ENCODE results near the gene CCDC150.
A peak's percentile ranks its signal among the peaks of the same experiment; 100 is the strongest.

Gene CCDC150

DNA sequence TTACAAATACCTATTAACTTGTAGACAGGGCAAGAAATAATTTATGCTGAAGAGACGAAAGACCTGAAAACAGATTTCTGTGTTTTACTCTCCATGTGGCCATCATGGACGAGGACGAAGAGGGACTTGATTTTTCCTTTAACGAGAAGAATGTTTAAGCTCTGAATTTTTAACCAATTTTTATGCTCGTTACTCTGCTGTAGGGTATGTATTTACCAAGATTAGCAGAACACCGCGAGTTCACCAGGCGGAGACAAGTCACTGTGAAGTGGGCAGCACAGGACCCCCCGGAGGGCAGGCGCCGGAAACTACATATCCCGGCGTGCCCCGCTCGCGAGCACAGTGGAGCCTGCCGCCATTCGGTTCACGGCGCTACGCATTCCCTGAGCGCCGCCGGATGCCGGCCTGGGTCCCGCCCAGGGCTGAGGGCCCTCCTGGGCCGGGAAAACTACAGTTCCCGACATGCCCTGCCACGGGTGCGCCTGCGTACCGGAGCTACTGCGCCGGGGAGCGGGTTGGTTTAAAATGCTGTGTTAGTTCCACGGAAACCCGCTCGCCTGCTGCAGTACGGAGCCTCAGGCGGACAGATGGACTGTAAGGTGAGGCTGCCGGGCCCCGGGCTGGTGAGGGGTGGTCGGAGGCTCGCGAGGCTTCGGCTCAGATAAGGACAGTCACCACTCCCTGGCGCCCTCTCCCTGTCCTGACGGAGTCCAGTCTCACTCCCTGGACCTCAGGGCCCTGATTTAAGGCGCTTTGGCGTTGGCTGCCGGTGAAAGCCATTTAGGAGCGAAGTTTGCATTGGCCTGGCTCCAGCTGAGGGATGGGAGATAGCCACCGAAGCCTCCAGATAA lies at the start of gene CCDC150:
TSS of gene CCDC150 (plus strand) at position 536 of the 851 bp plus-strand sequence. CDS start at position 588, 52 bp downstream.
- peak; percentile 94 for DNase-seq

DNA sequence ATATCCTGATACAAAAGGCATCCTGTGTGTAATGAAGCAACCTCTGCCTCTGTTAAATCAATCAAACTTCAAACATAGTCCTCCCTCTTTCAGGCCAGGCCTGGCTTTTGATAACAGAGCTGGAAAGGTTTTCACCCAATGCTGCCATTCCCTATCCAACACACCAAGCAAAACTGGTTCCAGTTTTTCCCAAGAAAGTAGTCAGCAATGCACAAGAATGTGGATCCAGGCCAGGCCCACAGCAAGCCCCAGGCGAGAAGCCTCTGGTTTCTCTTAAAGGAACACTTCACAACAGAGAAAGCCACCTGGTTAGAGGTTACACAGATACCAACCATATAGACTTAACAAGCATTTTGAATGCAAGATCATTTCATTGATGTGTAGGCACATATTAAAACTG lies 49.2 kb upstream of the CCDC150 start:
- DNase-seq, result peak; percentile 44

DNA sequence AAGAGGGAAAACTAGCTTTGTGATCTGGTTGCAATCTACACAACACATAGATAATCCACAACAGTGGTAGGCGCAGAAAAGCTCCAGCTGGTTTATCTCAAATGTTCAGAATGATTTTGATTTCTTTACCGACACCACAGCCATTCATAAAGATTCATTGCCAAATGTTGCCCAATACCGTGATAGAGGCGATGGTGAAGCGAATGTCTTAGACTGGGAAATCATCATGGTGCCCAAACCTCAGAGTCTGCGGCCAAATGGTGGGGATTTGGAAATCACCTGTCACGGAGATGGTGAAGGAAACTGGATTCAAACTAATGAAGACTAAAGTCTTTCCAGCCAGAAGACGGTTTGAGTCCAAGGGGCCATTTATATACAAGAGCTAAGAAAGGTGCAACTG lies 48.5 kb upstream of the CCDC150 start:
- no peak for DNase-seq

DNA sequence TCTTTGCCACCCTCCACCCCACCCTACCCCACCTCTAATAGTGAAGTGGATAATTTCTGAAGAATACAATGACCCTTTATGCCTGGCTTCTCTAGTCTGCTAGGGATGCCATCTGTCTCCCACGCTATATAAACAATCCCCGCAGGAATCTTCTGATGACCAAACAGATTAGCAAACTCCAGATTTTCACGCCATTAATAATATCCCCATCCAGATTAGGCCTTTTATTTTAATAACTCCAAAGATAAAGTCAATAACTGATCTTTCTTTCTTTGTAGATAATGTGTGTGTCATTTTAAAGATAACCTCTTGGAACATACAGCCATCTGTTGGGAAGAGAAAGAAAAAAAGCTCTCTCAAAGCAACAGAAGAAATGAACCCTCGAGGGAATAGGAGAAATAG lies 47.9 kb upstream of the CCDC150 start:
- DNase-seq, result no peak

DNA sequence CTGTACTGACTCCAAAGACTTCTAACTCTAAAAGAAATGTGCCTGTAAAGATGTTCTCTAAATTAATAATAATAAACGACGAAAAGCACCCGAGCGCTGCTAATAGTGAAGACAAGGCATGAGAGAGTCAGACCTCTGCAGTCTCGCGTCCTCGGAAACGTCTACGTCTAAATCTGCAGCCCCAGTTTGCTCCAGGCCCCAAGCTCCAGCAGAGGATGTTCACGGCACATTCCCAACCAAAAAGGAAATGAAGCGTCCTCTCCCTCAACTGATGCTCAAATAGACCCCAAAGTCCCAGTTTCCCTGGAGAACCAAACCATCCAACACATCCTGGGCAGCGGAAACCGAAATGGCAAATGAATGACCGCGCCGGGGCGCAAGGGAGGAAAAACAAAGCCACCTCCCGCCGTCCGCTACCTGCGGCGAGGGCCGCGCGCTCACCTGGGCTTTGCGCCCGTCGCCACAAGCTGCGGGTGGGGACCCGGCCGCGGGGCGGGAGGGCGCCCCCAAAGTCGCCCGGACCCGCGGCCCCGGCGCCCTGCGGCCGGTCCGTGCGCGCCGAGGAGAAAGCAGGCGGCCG lies 47.1 kb upstream of the CCDC150 start:
- peak; percentile 47 for DNase-seq

DNA sequence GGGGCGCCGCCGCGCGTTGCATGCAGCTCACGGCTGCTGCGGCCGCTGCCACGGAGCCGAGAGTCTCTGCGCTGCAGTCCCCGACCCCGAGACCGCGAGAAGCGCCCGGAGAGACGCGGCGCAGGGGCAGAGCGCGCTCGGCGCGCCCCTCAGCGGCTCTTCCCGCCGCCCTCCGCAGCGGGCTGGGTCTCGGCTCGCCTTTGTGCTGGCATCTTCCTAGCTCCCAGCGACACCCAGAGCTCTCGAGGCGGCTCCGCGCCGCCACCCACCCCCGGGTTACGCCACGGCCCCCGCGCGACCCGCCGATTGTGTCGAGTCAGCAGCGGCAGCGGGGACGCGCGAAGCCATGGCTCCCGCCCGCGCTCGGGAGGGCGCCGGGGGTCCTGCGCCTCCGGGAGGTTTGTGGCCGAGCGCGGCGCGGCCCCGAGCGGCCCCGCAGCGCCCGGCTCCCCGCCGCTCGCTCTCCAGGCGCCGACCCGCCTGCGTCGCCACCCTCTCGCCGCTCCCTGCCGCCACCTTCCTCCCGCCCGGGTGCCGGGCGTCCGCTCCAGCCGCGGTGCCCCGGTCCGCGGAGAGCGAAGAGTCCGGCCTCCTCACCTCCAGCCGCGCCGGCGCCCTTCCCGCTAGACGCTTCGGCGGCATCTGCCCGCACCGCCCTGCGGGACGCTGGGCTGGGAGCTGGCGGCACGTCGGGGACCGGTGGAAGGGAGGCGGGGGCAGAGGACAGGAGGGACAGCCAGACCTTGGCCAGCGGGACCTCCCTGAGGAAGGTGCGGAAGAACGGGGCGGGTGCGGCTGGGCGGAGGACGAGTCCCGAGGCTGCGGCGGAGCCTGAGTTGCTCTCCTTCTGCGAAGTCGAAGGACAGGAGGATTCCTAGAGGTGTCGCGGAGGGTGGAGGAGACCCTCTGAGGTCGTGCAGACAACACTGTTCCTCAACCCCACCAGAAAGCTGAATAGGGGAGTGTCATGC lies 46.3 kb upstream of the CCDC150 start, which contains the start of gene HECW2:
TSS of gene HECW2 (minus strand) at position 644 of the 971 bp plus-strand sequence.
- peak; percentile 55 for DNase-seq

DNA sequence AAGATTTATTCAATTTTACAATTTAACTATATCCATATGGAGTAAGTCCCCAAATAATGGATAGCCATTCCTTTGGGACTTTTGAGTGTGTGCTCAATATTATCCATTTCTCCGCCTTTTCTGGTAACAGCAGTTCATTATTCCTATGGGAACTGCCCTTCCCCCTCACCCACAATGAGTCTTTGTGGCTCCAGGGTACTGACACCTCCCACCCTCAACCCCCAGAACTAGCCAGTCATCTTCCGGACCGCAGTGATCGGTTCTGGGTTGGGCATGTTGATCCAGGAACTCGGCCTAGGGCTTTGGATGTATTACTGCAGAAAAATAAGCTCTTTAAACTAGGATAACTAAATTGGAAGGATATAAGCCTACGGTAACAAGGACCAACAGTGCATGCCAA lies 45.4 kb upstream of the CCDC150 start:
- no peak for DNase-seq

DNA sequence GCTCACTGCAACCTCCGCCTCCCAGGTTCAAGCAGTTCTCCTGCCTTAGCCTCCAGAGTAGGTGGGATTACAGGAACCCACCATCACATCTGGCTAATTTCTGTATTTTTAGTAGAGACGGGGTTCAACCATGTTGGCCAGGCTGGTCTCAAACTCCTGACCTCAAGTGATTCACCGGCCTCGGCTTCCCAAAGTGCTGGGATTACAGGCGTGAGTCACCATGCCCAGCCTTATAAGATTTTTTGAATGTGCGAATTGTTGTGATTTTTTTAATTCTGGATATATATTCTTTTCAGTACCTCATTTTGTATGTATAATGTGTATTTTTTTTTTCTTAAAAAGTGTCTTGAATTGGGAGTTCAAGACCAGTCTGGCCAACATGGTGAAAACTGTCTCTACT lies 42.0 kb upstream of the CCDC150 start:
- DNase-seq, result no peak

DNA sequence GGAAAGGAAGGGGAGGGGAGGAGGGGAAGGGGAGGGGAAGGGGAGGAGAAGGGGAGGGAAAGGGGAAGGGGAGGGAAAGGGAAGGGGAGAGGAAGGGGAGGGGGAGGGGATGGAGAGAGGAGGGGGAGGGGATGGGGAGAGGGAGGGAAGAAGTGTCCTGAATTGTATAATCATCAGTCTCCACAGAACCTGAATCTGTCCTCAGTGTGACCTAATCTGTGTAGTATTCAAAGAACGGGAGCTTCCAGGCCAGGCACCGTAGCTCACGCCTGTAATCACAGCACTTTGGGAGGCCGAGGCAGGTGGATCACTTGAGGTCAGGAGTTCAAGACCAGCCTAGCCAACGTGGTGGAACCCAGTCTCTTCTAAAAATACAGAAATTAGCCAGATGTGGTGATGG lies 41.1 kb upstream of the CCDC150 start:
- DNase-seq, result no peak

DNA sequence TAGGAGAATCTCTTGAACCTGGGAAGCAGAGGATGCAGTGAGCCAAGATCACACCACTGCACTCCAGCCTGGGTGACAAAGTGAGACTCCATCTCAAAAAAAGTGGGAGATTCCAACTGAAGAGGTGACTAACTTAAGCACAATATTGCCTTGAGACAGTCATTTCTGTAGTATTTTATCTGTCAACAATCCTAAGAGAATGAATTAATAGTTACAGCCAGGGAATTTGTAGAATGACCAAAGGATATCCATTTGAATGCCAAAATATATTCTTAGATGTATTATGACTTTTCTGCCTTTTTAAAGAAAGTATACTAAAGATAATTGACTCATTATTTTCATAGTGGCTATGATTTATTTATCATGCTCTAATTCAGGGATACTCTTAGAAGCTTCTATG lies 40.7 kb upstream of the CCDC150 start:
- DNase-seq, result peak; percentile 30

DNA sequence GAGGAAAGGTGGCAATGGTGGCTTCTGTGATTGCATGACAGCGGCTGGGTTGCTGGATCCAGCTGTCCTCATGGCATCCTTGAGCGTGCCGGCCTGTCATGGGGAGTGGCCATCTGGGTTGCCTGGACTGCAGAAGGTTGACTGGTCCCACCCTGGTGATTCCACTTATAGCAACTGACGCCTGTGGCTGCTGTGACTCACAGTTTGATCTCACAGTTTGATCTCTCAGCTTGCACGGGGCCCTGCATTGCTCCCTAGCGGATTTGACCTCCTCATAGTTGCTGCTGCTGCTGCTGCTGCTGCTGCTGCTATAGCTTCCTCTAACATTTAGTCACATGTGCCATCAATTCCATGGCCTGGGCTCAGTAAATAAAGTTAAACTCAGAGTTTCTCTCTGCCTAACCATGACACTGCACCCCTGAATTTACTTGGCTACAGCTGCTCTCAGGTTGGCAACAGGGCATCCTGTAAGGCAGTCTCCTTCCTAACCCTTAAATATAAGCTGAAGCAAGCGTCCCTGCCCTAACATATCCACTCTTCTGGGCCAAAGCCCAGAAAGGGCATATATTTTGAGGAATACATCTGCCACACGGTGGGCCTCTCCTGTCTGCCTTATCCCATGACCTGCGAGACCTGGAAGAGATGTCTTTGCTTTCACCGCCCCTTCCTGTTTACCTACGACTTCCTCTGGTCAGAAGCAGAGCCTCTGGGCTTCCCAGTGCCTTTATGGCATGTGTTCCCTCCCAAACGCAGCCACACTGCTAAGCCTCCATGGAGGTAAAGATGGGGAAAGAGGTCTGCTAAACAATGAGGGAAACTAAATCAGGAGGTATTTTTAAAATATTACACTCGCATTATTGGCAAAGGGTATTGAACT lies 37.8 kb upstream of the CCDC150 start:
- peak; percentile 88 for DNase-seq

DNA sequence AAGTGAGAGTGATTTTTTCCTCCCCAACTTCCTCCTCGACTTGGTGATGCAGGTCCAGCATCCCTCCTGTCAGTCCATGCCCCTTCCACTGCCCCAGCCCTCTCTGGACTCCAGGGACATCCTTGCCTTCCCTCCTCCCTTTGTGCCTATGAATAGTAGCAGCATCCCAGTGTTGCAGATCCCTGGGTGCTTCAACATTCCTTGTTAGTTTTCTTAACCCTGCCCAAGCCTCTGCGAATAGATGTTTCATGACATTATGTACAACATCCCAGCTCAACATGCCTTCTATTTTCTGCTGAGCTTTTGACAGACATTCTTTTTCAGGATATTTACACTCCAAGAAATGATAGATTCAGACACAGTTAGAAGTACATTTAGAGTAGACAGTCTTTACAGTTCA lies 35.3 kb upstream of the CCDC150 start:
- no peak for DNase-seq

DNA sequence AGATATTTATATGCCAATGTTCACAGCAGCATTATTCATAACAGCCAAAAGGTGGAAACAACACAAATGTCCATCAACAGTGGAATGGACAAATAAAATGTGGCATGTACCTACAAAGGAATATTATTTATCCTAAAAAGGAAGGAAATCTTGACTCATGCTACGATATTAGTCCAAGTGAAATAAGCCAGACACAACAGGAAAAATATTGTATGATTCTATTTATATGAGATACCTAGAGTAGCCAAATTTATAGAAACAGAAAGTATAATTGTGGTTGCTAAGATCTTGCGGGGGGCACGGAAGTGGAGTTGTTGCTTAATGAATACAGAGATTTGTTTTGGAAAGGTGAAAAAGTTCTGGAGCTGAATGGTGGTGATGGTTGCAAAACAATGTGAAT lies 33.0 kb upstream of the CCDC150 start:
- no peak for DNase-seq

DNA sequence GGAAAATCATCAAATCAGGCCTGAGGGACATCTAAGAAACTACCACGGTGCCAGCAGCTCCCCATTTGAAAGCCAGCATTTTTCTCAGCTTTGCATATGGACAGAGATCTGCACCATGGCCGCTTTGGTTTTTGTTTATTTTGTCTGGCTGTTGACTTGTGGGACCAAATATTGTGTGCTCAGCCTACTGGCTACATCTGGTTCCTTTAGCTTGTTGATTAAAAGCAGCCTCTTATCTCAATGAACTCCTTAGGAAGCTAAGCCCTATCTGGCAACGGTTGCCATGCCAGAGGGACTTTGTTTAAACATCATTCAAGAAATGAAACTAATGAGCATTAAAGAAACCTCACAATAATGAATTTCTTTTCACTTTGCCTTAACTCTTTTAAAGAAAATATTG lies 32.4 kb upstream of the CCDC150 start:
- DNase-seq, result no peak

DNA sequence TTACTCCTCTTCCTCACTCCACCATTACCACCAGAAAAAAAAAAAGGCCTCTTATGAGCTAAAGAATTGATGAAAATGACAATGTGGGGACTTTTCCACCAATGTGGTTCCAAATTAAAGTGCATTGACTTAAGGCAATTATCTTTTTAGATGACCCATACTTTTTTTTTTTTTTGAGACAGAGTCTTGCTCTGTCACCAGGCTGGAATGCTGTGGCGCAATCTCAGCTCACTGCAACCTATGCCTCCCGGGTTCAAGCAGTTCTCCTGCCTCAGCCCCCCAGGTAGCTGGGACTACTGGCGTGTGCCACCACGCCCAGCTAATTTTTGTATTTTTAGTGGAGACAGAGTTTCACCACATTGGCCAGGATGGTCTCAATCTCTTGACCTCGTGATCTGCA lies 31.6 kb upstream of the CCDC150 start:
- DNase-seq, result peak; percentile 30

DNA sequence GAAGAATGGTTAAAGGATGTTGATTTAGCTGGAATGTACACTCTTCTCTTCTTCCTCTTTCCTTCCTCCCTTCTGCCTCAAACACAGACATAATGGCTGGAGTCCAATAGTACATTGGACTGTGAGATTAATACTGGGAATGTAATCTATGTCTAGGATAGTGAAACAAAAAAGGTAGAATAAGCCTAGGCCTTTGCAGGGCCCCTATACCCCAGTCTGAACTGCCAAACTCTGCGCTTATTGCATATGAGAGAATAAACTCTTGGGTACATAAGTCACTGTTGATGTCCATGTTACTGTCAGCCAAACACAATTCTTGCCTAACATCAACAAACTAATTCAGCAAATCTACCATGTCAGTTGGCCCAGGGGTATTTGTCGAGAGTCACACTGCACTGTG lies 29.7 kb upstream of the CCDC150 start:
- DNase-seq, result no peak

DNA sequence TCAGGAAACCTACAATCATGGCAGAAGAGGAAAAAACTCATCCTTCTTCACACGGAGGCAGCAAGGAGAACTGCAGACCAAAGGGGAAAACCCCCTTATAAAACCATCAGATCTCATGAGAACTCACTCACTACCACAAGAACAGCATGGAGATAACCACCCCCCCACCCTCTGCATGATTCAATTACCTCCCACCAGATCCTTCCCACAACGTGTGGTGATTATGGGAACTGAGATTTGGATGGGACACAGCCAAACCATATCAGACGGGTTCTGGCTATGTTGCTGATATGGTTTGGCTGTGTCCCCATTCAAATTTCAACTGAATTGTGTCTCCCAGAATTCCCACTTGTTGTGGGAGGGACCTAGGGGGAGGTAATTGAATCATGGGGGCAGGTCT lies 28.7 kb upstream of the CCDC150 start:
- DNase-seq, result peak; percentile 20

DNA sequence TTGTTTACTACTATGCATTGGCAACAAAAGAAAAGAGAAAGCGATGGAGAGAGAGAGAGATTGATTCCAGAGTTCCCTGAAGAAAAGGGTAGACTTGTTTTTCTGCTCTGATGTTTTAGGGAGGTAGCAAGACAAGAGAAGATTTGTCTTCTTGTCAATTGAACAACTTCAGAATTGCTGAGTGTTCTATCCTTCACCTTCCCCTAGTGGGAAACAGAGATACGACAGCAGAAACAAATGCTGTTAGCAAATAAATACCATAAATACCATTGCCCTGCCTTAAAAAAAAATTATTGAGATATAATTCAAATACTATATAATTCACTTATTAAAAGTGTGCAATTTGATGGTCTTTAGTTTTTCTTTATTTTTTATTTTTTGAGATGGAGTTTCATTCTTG lies 26.2 kb upstream of the CCDC150 start:
- no peak for DNase-seq

DNA sequence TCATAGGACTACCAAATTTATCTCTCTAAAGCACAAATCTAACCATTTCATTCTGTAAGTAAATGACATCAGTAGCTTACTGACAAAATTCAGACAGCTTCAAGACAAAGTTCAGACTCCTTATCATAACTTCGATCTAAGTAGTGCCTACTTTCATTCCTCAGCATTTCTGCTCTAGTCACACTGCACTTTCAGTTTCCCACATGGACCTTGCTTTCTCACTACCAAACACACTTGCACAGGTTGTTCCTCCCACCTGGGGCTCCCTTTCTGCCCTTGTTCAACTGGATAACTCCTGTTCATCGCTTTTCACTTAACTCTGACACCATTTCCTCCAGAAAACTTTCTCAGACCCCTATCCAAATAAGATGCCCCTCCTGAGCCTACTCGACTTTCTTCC lies 22.1 kb upstream of the CCDC150 start:
- DNase-seq, result no peak

DNA sequence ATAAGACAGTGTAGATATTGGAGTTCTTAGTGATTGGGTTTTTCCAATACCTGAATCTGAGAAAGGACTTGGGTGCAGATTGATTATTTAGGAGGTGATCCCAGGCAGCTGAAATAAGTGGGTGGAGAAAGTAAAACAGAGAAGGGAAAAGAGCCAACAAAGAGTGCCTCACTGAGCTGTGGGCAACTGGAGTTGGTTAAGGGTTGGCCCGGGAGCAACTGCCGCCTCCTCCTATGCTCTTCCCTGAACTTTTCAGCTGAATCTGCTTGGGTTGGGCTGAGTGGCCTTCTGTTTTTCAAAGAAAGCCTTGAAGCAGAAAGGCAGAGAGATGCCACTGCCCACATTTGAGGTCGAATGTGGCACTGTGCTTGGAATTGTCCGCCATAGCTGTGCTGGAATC lies 20.9 kb upstream of the CCDC150 start:
- DNase-seq, result no peak

DNA sequence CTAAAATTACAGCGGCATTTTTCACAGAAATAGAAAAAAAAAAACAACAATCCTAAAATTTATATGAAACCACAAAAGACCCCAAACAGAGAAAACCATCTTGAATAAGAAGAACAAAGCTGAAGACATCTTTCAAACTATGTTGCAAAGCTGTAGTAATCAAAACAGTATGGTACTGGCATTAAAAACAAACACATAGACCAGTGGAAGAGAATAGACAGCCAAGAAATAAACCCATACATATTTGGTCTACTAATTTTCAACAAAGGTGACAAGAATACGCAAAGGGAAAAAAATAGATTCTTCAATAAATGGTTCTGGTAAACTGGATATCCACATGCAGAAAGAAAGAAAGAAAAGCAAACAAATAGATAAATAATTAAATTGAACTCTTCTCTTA lies 9.0 kb upstream of the CCDC150 start:
- DNase-seq, result no peak

DNA sequence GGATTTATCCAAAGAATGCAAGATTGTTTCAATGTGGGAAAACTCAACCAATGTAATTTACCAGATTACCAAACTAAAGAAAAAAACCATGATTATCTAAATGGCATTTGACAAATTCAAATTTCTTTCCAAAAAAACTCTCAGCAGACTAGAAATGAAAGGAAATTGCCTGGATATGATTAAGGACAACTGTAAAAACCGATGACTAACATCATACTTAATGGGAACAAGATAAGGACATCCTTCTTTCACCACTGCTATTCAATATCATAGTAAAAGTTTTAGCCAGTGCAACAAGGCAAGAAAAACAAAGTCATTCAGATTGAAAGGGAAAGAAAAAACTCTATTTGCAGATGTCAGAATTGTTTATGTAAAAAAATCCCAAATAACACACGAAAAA lies 4.4 kb upstream of the CCDC150 start:
- no peak for DNase-seq
